ENCODE measurements around the gene TTC36. TPM values are rescaled to one million over a fixed set of nuclear protein-coding genes. Genes with fewer than 3 reads are reported as not detected.
"Not testable (repeated sequence)": the region's sequence is repeated elsewhere in the genome, so short reads cannot be mapped to it uniquely, and the experiment has no call there.

The TTC36 gene
- total and polyA plus RNA-seq, 2 of the 4 experiments (the other 2 are of a cell fraction), result not detected

DNA sequence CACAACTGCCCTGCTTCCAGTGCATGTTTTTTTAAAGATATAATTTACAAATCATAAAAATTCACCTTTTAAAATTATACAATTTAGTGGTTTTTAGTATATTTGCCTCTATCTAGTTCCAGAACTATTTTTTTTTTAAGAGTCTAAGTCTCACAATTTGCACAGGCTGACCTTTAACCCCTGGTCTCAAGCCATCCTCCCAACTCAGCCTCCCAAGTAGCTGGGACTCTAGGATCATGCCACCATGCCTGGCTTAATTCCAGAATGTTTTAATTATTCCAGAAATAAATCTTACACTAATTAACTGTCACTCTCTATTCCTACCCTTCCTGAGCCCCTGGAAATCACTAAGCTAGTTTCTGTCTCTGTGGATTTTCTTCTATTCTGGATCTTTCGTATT lies 43.5 kb downstream of the TTC36 start:
- H3K56ac ChIP-seq (ENCODE audit: extremely low read depth, insufficient read depth, low read length), result no peak overlapping the region
- no peak overlapping the region for H4K8ac ChIP-seq (ENCODE audit: low read depth in 2 of 2, low read length in 2 of 2)
- H3K79me1 ChIP-seq (ENCODE audit: low read depth in 1 of 2, low read length in 2 of 2), result peaks cover 0 to 8% of the 10 kb centered on the region in 2 experiments; a peak in 1 of 4 replicates
- no peaks in the 10 kb centered on the region for H3K27me3 ChIP-seq (ENCODE audit: control insufficient read depth, insufficient read depth, low read length)
- H2BK20ac ChIP-seq (ENCODE audit: low read depth, low read length), result no peak overlapping the region
- CTCF ChIA-PET, result no interaction called here
- peaks cover 2% of the 10 kb centered on the region; the same call in 1 of the 2 replicates for H3K4me1 ChIP-seq (ENCODE audit: control insufficient read depth, insufficient read depth, low read length)
- no peak overlapping the region for H4K91ac ChIP-seq (ENCODE audit: insufficient read depth, low read depth, low read length)
- H3K9me1 ChIP-seq (ENCODE audit: insufficient read depth, low read length), result no peaks in the 10 kb centered on the region
- dilution Hi-C loops (cut with HindIII; ENCODE audit: low sequenced_read_pairs, unreplicated experiment) (no loop called here), intact Hi-C loops (cut with micrococcal nuclease) (no loop called here), in situ Hi-C loops (cut with MboI; ENCODE audit: low sequenced_read_pairs) (no loop called here)
- H3K4me3 ChIP-seq (ENCODE audit: insufficient read depth, low read depth, low read length), result no peak overlapping the region
- H3K36me3 ChIP-seq (ENCODE audit: control insufficient read depth, insufficient read depth, low read length), result no peaks in the 10 kb centered on the region
- ATAC-seq (ENCODE audit: low read depth) (no peak), DNase-seq (no peak)
- no peak overlapping the region for H3K18ac ChIP-seq (ENCODE audit: low read depth, low read length)
- no peak overlapping the region for H3K9ac ChIP-seq (ENCODE audit: low read depth, low read length)
- H3K27ac ChIP-seq (ENCODE audit: insufficient read depth, low read length), result no peak overlapping the region
- BruUV-seq (replicated peaks), result no TSS peak
- H3K4ac ChIP-seq (ENCODE audit: low read depth, low read length), result no peak overlapping the region
- H2AFZ ChIP-seq (replicated peaks; ENCODE audit: low read length, poor library complexity), result no peak overlapping the region
- no peak overlapping the region for H4K5ac ChIP-seq (ENCODE audit: low read depth, low read length)
- H3K4me2 ChIP-seq (ENCODE audit: low read depth, low read length), result no peak overlapping the region
- H4K20me1 ChIP-seq (ENCODE audit: insufficient read depth, low read length), result peaks cover 31% of the 10 kb centered on the region
- H2AK9ac ChIP-seq (replicated peaks; ENCODE audit: low read depth, low read length, poor library complexity), result no peak overlapping the region
- no peaks in the 10 kb centered on the region for H3K9me3 ChIP-seq (ENCODE audit: control insufficient read depth, insufficient read depth, low read length)
- TF ChIP-seq, protein P1, sequence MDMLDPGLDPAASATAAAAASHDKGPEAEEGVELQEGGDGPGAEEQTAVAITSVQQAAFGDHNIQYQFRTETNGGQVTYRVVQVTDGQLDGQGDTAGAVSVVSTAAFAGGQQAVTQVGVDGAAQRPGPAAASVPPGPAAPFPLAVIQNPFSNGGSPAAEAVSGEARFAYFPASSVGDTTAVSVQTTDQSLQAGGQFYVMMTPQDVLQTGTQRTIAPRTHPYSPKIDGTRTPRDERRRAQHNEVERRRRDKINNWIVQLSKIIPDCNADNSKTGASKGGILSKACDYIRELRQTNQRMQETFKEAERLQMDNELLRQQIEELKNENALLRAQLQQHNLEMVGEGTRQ (IDR thresholded peaks at IDR 0.05; ENCODE audit: low read depth, low read length), result no peak
- TF ChIP-seq SMC3 (IDR thresholded peaks at IDR 0.05; ENCODE audit: low read depth, low read length) (no peak), CHD1 (IDR thresholded peaks at IDR 0.05; ENCODE audit: low read depth, low read length) (no peak), RCOR1 (IDR thresholded peaks at IDR 0.05; ENCODE audit: insufficient replicate concordance, low read length) (no peak), MAZ (IDR thresholded peaks at IDR 0.05; ENCODE audit: borderline replicate concordance, low read depth, low read length) (no peak), RFX5 (IDR thresholded peaks at IDR 0.05; ENCODE audit: low read depth, low read length) (no peak)
- H3K14ac ChIP-seq (replicated peaks; ENCODE audit: low read depth, low read length), result no peak overlapping the region
- H2BK120ac ChIP-seq (ENCODE audit: low read depth, low read length), result no peak overlapping the region
- H2AK5ac ChIP-seq (ENCODE audit: low read depth, low read length), result no peak overlapping the region
- H3K23ac ChIP-seq (ENCODE audit: low read depth, low read length), result no peak overlapping the region
- H2BK5ac ChIP-seq (ENCODE audit: low read depth, low read length, poor library complexity, severe bottlenecking), result no peak overlapping the region
- POLR2A ChIA-PET (ENCODE audit: unreplicated experiment), result no interaction called here
- WGBS, 2 experiments (ENCODE audit: extremely low coverage in 2 of 2, insufficient read length in 1 of 2), result no CpG with 5 or more reads among the region's 1 CpG
- H2BK15ac ChIP-seq (ENCODE audit: low read depth, low read length), result no peak overlapping the region

DNA sequence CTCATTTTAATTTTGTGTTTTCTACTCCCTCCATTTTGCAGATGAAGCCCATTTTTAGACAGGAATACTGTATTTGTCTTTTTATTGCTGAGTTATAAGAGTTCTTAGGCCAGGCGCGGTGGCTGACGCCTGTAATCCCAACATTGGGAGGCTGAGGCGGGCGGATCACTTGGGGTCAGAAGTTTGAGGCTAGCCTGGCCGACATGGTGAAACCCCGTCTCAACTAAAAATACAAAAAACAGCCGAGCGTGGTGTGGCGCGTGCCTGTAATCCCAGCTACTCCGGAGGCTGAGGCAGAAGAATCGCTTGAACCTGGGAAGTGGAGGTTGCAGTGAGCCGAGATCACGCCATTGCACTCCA lies 44.4 kb downstream of the TTC36 start:
- Histone ChIP-seq H3K23ac (ENCODE audit: low read depth, low read length) (0 out of 2 replicates have a peak overlapping the region, but pooled peaks have one; percentile 36), H3K4me3 (ENCODE audit: insufficient read depth, low read depth, low read length) (peak overlapping the region; percentile 99; the same call in 1 of the 2 replicates), H3K4ac (ENCODE audit: low read depth, low read length) (peak overlapping the region; percentile 79), H2BK120ac (ENCODE audit: low read depth, low read length) (peak overlapping the region; percentile 12; the same call in 1 of the 2 replicates), H4K5ac (ENCODE audit: low read depth, low read length) (peak overlapping the region; percentile 80; the same call in 1 of the 2 replicates), H3K79me1 (ENCODE audit: low read depth in 1 of 2, low read length in 2 of 2) (peaks cover 0 to 11% of the 10 kb centered on the region in 2 experiments; a peak in 2 of 4 replicates), H3K9ac (ENCODE audit: low read depth, low read length) (peak overlapping the region; percentile 46), H3K18ac (ENCODE audit: low read depth, low read length) (0 out of 2 replicates have a peak overlapping the region, but pooled peaks have one; percentile 31), H3K4me2 (ENCODE audit: low read depth, low read length) (peak overlapping the region; percentile 62), H2AFZ (replicated peaks; ENCODE audit: low read length, poor library complexity) (peak overlapping the region; percentile 78), H3K14ac (replicated peaks; ENCODE audit: low read depth, low read length) (peak overlapping the region; percentile 63), H3K27ac (ENCODE audit: insufficient read depth, low read length) (peak overlapping the region; percentile 100), H4K20me1 (ENCODE audit: insufficient read depth, low read length) (peaks cover 39% of the 10 kb centered on the region), H2BK5ac (ENCODE audit: low read depth, low read length, poor library complexity, severe bottlenecking) (peak overlapping the region; percentile 66), H4K8ac (ENCODE audit: low read depth in 2 of 2, low read length in 2 of 2) (peak overlapping the region; percentile 87 to 99)
- H2AK5ac ChIP-seq (ENCODE audit: low read depth, low read length); H3K36me3 ChIP-seq (ENCODE audit: control insufficient read depth, insufficient read depth, low read length); H2BK20ac ChIP-seq (ENCODE audit: low read depth, low read length); H2BK15ac ChIP-seq (ENCODE audit: low read depth, low read length); H4K91ac ChIP-seq (ENCODE audit: insufficient read depth, low read depth, low read length); intact Hi-C loops (cut with micrococcal nuclease); H3K4me1 ChIP-seq (ENCODE audit: control insufficient read depth, insufficient read depth, low read length); H3K27me3 ChIP-seq (ENCODE audit: control insufficient read depth, insufficient read depth, low read length); dilution Hi-C loops (cut with HindIII; ENCODE audit: low sequenced_read_pairs, unreplicated experiment); H3K9me1 ChIP-seq (ENCODE audit: insufficient read depth, low read length); DNase-seq; H2AK9ac ChIP-seq (replicated peaks; ENCODE audit: low read depth, low read length, poor library complexity); in situ Hi-C loops (cut with MboI; ENCODE audit: low sequenced_read_pairs); POLR2A ChIA-PET (ENCODE audit: unreplicated experiment); H3K56ac ChIP-seq (ENCODE audit: extremely low read depth, insufficient read depth, low read length); H3K9me3 ChIP-seq (ENCODE audit: control insufficient read depth, insufficient read depth, low read length); CTCF ChIA-PET: not testable (repeated sequence)
- WGBS, 2 experiments (ENCODE audit: extremely low coverage in 2 of 2, insufficient read length in 1 of 2), result 22% methylated on average over 3 of the region's 15 CpGs; no CpG with 5 or more reads in 1 of the 2 experiments
- peak; percentile 22 for ATAC-seq (ENCODE audit: low read depth)
- BruUV-seq (replicated peaks), result TSS peak; percentile 70

Data from IMR-90 (cell line).